Activated CD4-positive, CD25-positive, alpha-beta regulatory T cell treated with anti-CD3 and anti-CD28 coated beads, Interleukin-2, amount 50 U/mL, for 24 hours (primary cell): ENCODE measurements around the gene OSER1.
A peak's percentile ranks its signal among the peaks of the same experiment; 100 is the strongest.

ENCODE experiments used
- ATAC-seq, 2 donors: fragments of 150-1000 bp; cut with Tn5 transposase; one replicate each; pipeline ENCODE4 v1.10.0; 2021; ENCODE audit warnings: mild to moderate bottlenecking in 1 of 2, moderate library complexity in 1 of 2

Gene OSER1

GRCh38 chr20:44223721-44224120 is 13.2 kb upstream of the OSER1 start:
- ATAC-seq = no peak

DNA sequence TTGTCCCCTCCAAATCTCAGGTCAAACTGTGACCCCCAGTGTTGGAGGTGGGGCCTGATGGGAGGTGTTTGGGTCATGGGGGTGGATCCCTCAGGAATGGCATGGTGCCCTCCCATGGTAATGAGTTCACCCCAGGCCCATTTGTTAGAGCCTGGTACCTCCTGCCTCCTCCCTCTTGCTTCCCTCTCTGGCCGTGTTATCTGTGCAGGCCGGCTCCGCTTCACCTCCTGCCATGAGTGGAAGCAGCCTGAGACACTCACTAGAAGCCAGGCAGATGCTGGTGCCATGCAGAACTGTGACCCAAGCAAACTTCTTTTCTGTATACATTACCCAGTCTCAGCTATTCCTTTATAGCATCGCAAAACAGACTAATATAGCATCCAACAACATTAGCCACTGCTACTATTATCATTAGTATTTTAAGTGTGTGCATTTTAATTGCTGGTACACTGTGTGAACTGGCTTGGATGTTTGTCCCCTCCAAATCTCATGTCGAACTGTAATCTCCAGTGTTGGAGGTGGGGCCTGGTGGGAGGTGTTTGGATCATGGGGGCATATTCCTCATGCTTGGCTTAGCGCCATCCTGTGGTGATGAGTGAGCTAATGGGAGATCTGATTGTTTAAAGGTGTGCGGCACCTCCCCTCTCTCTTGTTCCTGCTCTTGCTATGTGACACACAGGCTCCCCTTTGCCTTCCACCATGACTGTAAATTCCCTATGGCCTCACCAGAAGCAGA is 12.2 kb upstream of the OSER1 start:
- ATAC-seq = no peak

DNA sequence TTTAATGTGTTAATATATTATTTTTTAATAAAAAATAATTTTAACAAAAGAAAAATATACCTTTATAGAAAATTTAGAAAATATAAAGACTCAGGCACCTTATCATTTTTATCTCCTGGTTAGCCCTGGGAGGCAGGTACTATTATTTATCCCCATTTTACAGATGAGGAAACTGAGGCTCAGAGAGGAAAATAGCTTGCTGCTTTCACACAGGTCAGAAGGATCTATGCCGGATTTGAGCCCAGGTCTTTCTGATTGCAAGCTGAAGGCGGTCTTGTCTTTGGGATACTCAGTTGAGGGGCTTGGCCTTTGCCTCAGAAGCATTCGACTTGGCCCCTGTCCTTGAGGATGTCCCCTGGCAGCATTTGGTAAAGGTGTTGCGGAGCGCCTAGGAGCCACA is 11.5 kb upstream of the OSER1 start:
- no peak for ATAC-seq

- no peak for ATAC-seq
These were observed 10.9 kb upstream of the OSER1 start for GRCh38 chr20:44221368-44221954.

GRCh38 chr20:44219791-44220190 is 9.2 kb upstream of the OSER1 start:
- no peak for ATAC-seq

DNA sequence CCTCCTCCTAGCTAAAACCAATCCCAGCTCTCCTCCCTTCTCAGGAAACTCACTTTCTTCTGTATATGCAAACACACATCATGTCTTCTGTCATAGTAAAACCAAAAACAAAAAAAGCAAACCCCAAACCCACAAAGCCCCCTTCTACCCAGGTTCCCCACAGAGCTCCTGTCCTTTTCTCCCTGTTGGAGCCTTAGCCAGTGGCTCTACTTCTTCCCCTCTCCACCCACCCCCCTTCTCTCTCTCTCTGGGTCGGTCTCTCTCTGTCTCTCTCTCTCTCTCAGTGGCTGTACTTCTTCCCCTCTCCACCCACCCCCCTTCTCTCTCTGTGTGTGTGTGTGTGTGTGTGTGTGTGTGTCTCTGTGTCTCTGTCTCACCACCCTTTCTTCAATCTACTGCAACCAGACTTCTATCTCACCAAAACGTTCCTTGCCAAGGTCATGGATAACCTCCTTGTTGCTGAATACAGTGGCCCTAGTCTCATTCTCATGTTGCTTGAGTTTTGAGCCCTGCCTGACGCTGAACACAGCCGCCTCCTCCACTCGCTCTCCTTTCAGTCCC is 8.7 kb upstream of the OSER1 start:
- ATAC-seq = no peak

DNA sequence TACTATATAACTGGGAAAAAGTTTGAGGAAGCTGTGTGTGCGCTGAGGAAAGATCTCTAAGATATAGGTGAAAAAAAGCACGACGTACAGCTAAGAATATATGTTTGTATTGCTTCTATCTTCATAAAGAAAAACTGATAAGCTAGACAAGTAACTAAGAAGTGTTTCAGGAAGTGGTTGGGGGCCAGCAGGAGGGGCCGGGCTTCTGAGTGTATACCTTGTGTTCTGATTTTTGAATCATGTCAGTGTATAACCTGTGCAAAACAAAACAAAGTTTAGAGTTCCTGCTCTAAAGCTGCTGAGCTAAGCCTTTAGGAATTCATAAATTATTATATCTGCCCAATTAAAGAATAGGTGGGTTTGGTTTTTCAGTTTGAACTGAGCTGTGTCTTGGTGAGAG is 7.9 kb upstream of the OSER1 start:
- peak; percentile 60 to 69 for ATAC-seq

DNA sequence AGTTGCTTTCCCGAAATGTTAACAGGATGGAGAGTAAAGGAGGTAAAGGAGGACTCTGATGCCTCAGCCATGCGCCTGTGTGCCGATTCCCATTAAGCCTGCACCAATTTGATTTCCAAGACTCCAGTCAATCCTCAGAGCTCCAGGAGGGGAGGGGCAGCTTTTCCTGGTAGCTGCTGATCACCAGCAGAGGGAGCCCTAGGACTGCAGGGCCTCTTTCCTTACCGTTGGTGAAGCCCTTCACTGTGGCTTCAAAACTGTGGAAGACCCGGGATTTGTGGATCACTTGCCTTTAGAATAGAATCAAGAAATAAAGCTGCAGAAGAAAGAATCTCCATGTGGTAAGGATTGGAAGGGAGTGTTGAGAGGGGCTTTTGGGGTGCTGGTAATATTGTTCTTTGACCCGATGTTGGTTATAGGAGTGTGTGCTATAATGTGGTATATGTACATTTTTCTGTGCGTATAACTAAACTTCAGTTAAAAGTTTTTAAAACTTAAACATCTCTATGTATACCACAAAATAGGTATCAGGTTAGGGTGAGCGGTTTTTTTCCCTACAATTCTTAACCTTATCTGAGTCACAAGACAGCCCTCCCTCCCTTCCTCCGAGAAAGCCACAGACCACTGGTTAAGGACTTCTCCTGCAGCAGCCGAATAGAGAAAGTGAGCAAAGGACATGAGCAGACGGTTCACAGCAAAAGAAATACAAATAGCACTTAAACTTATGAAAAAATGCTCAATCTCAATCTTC is 6.9 kb upstream of the OSER1 start:
- peak; percentile 55 to 73 for ATAC-seq

GRCh38 chr20:44215125-44215524 is 4.6 kb upstream of the OSER1 start:
- no peak for ATAC-seq

GRCh38 chr20:44212792-44213191 is 2.2 kb upstream of the OSER1 start:
- no peak for ATAC-seq

- ATAC-seq = no peak
These were observed 837 bp upstream of the OSER1 start for GRCh38 chr20:44211177-44212039.

GRCh38 chr20:44209686-44210405 is 725 bp downstream of the OSER1 start:
- no peak for ATAC-seq

DNA sequence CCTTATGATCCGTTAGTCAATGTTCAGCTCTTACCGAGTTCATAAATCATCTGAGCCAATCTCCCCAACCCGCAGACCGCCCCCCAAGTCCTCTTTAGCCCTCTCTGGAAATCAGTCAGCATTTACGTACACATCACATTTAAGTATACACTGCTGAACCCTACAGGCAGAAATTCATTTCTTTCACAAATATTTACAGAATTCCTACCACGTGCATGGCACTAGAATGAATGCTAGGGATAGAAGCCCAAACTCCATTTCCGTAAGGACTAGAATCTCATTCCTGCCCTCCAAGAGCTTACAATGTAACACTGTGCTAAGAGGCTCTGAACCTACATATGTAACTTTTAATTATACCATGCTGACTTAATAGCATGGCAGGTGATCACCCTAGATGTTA is 1.8 kb downstream of the OSER1 start:
- ATAC-seq = no peak

GRCh38 chr20:44208165-44208564 is 2.4 kb downstream of the OSER1 start:
- ATAC-seq = no peak

DNA sequence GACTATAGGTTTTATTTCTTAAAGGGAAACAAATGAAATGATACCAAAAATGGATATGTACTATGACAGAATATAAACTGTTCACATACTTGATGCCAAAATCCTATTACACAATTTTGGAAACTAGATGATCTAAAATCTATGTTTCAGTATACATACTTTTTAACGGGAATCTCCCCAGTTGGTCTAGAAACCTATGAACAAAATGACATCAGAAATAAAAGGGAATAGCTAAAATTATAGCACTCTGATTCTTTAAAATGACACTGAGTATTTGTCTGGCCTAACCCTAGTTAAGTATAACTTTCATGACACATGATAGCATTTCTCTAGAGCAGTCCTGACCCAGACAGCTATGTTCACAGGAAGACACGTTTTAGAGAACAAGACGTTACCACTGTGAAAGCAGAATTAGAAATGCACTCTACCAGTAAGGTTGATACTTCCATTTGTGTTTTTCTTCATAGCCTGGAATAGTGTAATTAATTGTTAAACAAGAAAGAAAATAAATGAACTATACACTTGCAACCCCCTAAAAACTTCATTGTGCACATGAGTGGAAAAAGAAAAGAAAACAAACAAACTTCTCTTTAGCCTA is 3.3 kb downstream of the OSER1 start:
- no peak for ATAC-seq

GRCh38 chr20:44206132-44206531 is 4.4 kb downstream of the OSER1 start:
- no peak for ATAC-seq

DNA sequence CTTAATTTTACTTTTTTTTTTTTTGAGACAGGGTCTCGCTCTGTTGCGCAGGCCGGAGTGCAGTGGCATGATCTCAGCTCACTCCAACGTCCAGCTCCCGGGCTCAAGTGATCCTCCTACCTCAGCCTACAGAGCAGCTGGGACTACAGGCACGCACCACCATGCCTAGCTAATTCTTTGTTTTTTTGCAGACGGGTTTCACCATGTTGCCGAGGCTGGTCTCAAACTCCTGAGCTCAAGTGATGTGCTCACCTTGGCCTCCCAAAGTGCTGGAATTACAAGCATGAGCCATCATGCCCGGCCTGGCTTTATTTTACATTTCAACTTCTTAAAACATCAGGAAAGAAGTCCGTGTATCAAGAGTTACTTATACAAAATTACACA is 5.7 kb downstream of the OSER1 start:
- ATAC-seq = no peak

GRCh38 chr20:44204156-44204831 is 6.3 kb downstream of the OSER1 start:
- peak; percentile 75 to 85 for ATAC-seq

- no peak for ATAC-seq
These were observed 7.4 kb downstream of the OSER1 start for GRCh38 chr20:44203161-44203560.

DNA sequence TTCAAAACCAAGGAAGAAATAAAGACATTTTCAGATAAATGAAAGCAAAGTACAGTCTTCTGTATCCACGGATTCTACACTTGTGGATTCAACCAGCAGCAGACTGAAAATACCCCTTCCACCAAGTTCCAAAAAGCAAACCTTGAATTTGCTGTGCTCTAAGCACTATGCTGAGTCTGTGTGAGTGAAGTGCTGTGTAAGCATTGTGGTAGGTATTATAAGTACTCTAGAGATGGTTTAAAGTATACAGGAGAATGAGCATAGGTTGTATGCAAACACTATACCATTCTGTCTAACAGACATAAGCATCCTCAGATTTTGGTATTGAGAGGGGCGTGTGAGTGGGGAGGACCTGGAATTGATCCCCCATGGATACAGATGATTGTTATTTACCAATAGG is 9.6 kb downstream of the OSER1 start:
- no peak for ATAC-seq

- no peak for ATAC-seq
These were observed 10.2 kb downstream of the OSER1 start for GRCh38 chr20:44200371-44200770.
